Measurements from ENCODE around the gene ZFHX2.

DNA sequence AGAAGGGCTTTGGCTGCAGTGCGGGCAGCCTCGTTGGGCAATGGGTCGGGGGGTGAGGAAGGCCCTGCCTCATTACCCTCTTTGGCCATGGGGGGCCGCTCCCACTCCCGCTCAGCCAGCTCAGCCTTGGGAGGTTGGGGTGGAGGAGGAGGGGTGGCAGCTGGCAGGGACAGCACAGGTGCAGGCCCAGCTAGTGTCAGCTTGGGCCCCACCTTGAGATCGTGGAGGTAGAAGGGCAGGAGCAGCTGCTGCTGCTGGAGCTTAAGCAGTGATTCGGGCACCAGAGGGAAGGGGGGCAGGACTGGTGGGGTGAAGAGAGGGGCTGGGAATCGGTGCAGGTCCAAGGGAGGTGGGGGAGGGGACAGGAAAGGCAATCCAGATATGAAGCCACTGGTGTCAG lies 26.0 kb downstream of the ZFHX2 start:
- TF ChIP-seq CTCF (IDR thresholded peaks at IDR 0.05) (no peak), POLR2A (IDR thresholded peaks at IDR 0.05) (no peak)
